Vagina (tissue), 2 donors: ENCODE data around the gene ARMC9. TPM values are rescaled to one million over a fixed set of nuclear protein-coding genes. Genes with fewer than 3 reads are reported as not detected.

Experiments
- DNase-seq, 2 donors: peaks; one replicate each; pipeline ENCODE4 v3.0.0-alpha.2; 2017; ENCODE audit errors: extremely low spot score in 2 of 2
- H3K27ac ChIP-seq: fragments of 200-600 bp; sonication (generic); one replicate; pipeline ENCODE4 v1.5.1; 2019
- H3K27me3 ChIP-seq: fragments of 200-600 bp; sonication (generic); one replicate; pipeline ENCODE4 v1.5.1; 2019
- H3K36me3 ChIP-seq, 2 donors: fragments of 200-600 bp; sonication (generic); one replicate each; pipeline ENCODE4 v1.5.1; 2017 to 2019
- H3K4me1 ChIP-seq: fragments of 200-600 bp; sonication (generic); one replicate; pipeline ENCODE4 v1.5.1; 2019
- H3K4me3 ChIP-seq, 2 donors: fragments of 200-600 bp; sonication (generic); 1 replicate in 1 of 2; 2 replicates in 1 of 2; pipeline ENCODE4 v1.5.1; 2016 to 2019
- H3K9me3 ChIP-seq: fragments of 200-600 bp; sonication (generic); one replicate; pipeline ENCODE4 v1.5.1; 2019
- POLR2A ChIP-seq, 2 donors: fragments of 450-650 bp; IDR thresholded peaks; one replicate each; pipeline ENCODE4 v1.6.1; 2017; ENCODE audit warnings: antibody characterized with exemption in 2 of 2, mild to moderate bottlenecking in 2 of 2, moderate library complexity in 2 of 2
- POLR2AphosphoS5 ChIP-seq, 2 donors: sonication (generic); formaldehyde crosslinking; IDR thresholded peaks; one replicate each; pipeline ENCODE4 v1.9.0; 2017; ENCODE audit warnings: antibody characterized with exemption in 2 of 2, mild to moderate bottlenecking in 2 of 2, low read depth in 1 of 2; ENCODE audit not compliant: insufficient read depth in 1 of 2
- intact Hi-C: fragments of 100-400 bp; cut with DNase I; formaldehyde crosslinking; loops from one replicate; pipeline ENCODE4 v1.15.1; 2023
- total RNA-seq: library from RNA; depleted of rRNA; stranded (reverse); fragments of >200 nt; gene quantifications from one replicate; pipeline ENCODE4 v1.2.3, GENCODE V29; 2016
- TF ChIP-seq, protein P1 (sequence below), 3 experiments: fragments of 450-650 bp in 2 of 3; fragments of 200-600 bp in 1 of 3; sonication (generic) in 1 of 3; IDR thresholded peaks; one replicate each; pipeline ENCODE4 v1.5.1; 2017 to 2019; ENCODE audit warnings: antibody characterized with exemption in 3 of 3, mild to moderate bottlenecking in 2 of 3, moderate library complexity in 2 of 3

The ARMC9 gene
- total RNA-seq, 1 donor from 2014 or later: 16.0 TPM

- peaks cover 7% of the 10 kb centered on the region for H3K4me1 ChIP-seq
- H3K27me3 ChIP-seq: no peaks in the 10 kb centered on the region
- no peak overlapping the region for H3K4me3 ChIP-seq
- DNase-seq: no peak
- H3K27ac ChIP-seq: peak overlapping the region; percentile 29
- no peaks in the 10 kb centered on the region for H3K36me3 ChIP-seq
- intact Hi-C loops: loop anchor here (10.0 kb wide), 1 partner anchor 172 kb away; the partner anchor contains the start of gene B3GNT7
- TF ChIP-seq, protein P1, sequence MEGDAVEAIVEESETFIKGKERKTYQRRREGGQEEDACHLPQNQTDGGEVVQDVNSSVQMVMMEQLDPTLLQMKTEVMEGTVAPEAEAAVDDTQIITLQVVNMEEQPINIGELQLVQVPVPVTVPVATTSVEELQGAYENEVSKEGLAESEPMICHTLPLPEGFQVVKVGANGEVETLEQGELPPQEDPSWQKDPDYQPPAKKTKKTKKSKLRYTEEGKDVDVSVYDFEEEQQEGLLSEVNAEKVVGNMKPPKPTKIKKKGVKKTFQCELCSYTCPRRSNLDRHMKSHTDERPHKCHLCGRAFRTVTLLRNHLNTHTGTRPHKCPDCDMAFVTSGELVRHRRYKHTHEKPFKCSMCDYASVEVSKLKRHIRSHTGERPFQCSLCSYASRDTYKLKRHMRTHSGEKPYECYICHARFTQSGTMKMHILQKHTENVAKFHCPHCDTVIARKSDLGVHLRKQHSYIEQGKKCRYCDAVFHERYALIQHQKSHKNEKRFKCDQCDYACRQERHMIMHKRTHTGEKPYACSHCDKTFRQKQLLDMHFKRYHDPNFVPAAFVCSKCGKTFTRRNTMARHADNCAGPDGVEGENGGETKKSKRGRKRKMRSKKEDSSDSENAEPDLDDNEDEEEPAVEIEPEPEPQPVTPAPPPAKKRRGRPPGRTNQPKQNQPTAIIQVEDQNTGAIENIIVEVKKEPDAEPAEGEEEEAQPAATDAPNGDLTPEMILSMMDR (IDR thresholded peaks at IDR 0.05): no peak
- TF ChIP-seq POLR2AphosphoS5 (IDR thresholded peaks at IDR 0.05; ENCODE audit: insufficient read depth in 1 of 2, low read depth in 1 of 2): no peak
- no peaks in the 10 kb centered on the region for H3K9me3 ChIP-seq
Measured at GRCh38 chr2:231223001-231223375, 24.6 kb downstream of the ARMC9 start.

GRCh38 chr2:231223458-231223976 lies 25.1 kb downstream of the ARMC9 start:
- intact Hi-C loops: loop anchor here (10.0 kb wide), 1 partner anchor 171 kb away; the partner anchor contains the start of gene B3GNT7
- TF ChIP-seq, protein P1 (IDR thresholded peaks at IDR 0.05): no peak
- H3K36me3 ChIP-seq: no peaks in the 10 kb centered on the region
- no peaks in the 10 kb centered on the region for H3K27me3 ChIP-seq
- H3K4me3 ChIP-seq: no peak overlapping the region
- H3K27ac ChIP-seq: no peak overlapping the region
- H3K9me3 ChIP-seq: no peaks in the 10 kb centered on the region
- no peak for DNase-seq
- H3K4me1 ChIP-seq: peaks cover 7% of the 10 kb centered on the region

GRCh38 chr2:231227310-231228162 lies 29.1 kb downstream of the ARMC9 start:
- Histone ChIP-seq H3K4me1 (peaks cover 7% of the 10 kb centered on the region), H3K27ac (no peak overlapping the region), H3K4me3 (no peak overlapping the region)

GRCh38 chr2:231228223-231228622 lies 29.8 kb downstream of the ARMC9 start:
- Histone ChIP-seq H3K4me1 (peaks cover under 1% of the 10 kb centered on the region), H3K27ac (no peak overlapping the region), H3K27me3 (no peaks in the 10 kb centered on the region), H3K9me3 (no peaks in the 10 kb centered on the region), H3K4me3 (no peak overlapping the region), H3K36me3 (no peaks in the 10 kb centered on the region)
- TF ChIP-seq, protein P1 (IDR thresholded peaks at IDR 0.05): no peak
- TF ChIP-seq POLR2A (IDR thresholded peaks at IDR 0.05): no peak
- TF ChIP-seq POLR2AphosphoS5 (IDR thresholded peaks at IDR 0.05; ENCODE audit: insufficient read depth in 1 of 2, low read depth in 1 of 2): no peak
- no peak for DNase-seq
- intact Hi-C loops: loop anchor here (10.0 kb wide), 1 partner anchor 167 kb away; the partner anchor contains the start of gene B3GNT7

More at GRCh38 chr2:231227310-231228162, 29.1 kb downstream of the ARMC9 start:
- H3K27me3 ChIP-seq: no peaks in the 10 kb centered on the region
- DNase-seq: no peak
- no peaks in the 10 kb centered on the region for H3K36me3 ChIP-seq
- H3K9me3 ChIP-seq: no peaks in the 10 kb centered on the region
- TF ChIP-seq, protein P1 (IDR thresholded peaks at IDR 0.05): peak; percentile 13 to 76 (median 63)
- no peak for TF ChIP-seq POLR2AphosphoS5 (IDR thresholded peaks at IDR 0.05; ENCODE audit: insufficient read depth in 1 of 2, low read depth in 1 of 2)
- intact Hi-C loops: loop anchor here (10.0 kb wide), 1 partner anchor 167 kb away; the partner anchor contains the start of gene B3GNT7
